Measurements from ENCODE around the gene ADAMTS9. TPM values are rescaled to one million over a fixed set of nuclear protein-coding genes. Genes with fewer than 3 reads are reported as not detected.

The ADAMTS9 gene
- total and polyA plus RNA-seq, 9 of the 15 experiments (the other 6 are each of a cell fraction or from before 2014, with no cell fraction given) = 0.05 to 0.32 (median 0.13) TPM; not detected in 2

DNA sequence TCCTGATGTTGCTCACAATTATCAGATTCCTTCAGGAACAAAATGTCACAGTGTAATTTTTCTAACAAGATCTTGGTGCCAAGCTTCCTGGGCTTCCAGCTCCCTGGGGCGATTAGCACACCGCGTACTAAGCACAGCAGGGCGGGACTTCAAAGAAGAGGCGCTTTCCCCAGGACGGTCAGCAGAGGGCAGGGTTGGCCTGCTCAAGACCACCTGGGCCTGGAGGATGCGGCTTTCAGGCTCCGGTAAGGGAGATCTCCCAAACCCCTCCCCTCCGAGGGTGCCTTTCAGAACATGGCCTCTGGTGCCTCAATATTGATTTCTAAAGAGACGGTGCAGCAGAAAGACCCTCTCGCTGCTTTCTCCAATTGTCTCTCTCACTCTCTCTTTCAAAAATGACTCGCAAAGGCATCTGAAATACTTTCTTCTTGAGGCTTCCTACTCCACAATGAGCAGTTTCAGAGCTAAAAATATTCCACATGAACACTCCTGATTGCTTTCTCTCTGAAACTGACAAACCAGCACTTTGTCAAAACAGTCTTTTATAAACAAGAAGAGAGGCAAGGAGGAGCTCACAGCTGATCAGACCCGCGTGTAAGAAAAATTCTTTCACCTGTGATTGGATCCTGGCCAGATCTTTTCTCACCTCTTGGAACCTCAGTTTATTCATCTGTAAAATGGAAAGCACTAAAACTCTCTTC is 154.0 kb downstream of the ADAMTS9 start (continued):
- TF ChIP-seq TAF15 (IDR thresholded peaks at IDR 0.05; ENCODE audit: low read depth, low read length) (no peak), MAZ (CRISPR knock-in tag; conservative IDR thresholded peaks at IDR 0.05 in 1 of 2, IDR thresholded peaks at IDR 0.05 in 1 of 2) (peak in 1 of 2 experiments; percentile 25; a peak in 1 of 4 replicates), RBM25 (IDR thresholded peaks at IDR 0.05; ENCODE audit: low read depth, low read length, severe bottlenecking) (peak; percentile 69), NUFIP1 (IDR thresholded peaks at IDR 0.05; ENCODE audit: partially characterized antibody) (no peak), CBX2 (IDR thresholded peaks at IDR 0.05; ENCODE audit: insufficient read depth, low read length, poor library complexity, severe bottlenecking) (no peak), RB1 (IDR thresholded peaks at IDR 0.05; ENCODE audit: low read depth) (0 out of 2 replicates have a peak, but pooled peaks have one; percentile 40), KDM2B (CRISPR knock-in tag; IDR thresholded peaks at IDR 0.05) (no peak), RAD21 (CRISPR knock-in tag; conservative IDR thresholded peaks at IDR 0.05 in 1 of 2, IDR thresholded peaks at IDR 0.05 in 1 of 2) (peak; percentile 74 to 78), TCF7 (IDR thresholded peaks at IDR 0.05; ENCODE audit: borderline replicate concordance) (peak; percentile 91)
- TF ChIP-seq, protein P1, sequence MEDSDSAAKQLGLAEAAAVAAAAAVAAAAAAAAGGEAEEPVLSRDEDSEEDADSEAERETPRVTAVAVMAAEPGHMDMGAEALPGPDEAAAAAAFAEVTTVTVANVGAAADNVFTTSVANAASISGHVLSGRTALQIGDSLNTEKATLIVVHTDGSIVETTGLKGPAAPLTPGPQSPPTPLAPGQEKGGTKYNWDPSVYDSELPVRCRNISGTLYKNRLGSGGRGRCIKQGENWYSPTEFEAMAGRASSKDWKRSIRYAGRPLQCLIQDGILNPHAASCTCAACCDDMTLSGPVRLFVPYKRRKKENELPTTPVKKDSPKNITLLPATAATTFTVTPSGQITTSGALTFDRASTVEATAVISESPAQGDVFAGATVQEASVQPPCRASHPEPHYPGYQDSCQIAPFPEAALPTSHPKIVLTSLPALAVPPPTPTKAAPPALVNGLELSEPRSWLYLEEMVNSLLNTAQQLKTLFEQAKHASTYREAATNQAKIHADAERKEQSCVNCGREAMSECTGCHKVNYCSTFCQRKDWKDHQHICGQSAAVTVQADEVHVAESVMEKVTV (CRISPR knock-in tag; IDR thresholded peaks at IDR 0.05) = 0 out of 2 replicates have a peak, but pooled peaks have one; percentile 35

Data from K562 (cell line).